ENCODE measurements around the gene FER. TPM values are rescaled to one million over a fixed set of nuclear protein-coding genes. Genes with fewer than 3 reads are reported as not detected.
"Not testable (repeated sequence)": the region's sequence is repeated elsewhere in the genome, so short reads cannot be mapped to it uniquely, and the experiment has no call there.

The FER gene
- polyA plus RNA-seq, 3 donors: 16.2 to 20.5 (median 19.9) TPM

DNA sequence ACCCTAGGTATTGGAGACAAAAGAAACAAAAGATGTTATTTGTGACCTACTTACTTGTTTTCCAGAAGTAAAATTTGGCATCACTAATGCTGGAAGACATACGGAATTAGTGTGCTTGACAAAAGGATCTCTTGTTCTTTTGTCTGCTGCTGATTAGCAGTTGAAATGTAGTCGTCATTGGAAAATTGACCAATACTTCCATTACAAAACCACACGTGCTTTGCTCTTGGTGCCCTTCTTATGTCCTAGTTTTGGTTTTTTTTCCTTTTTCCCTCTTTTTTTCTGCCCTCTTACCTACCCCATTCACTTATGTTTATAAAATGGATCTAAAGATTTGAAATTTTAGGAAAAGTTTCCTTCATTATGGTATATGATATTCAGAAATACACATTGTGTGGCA is 197.4 kb downstream of the FER start:
- no peak for DNase-seq (ENCODE audit: low read depth in 3 of 3, low spot score in 2 of 3)

DNA sequence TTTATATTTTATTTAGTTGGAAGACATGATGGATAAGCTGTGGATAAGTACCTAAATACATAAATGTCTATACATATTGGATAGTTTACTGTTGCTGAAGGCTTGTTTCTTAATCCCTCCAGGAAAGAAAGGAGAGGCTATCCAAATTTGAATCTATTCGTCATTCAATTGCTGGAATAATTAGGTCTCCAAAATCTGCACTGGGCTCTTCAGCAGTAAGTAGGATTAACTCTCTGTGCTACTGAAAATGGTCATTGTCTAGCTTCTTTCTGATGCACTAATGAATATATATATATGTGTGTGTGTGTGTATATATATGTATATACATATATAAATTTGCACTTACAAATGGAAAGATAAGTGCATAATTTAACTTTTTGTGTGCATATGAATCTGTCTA is 198.3 kb downstream of the FER start:
- DNase-seq (ENCODE audit: low read depth in 3 of 3, low spot score in 2 of 3): no peak

DNA sequence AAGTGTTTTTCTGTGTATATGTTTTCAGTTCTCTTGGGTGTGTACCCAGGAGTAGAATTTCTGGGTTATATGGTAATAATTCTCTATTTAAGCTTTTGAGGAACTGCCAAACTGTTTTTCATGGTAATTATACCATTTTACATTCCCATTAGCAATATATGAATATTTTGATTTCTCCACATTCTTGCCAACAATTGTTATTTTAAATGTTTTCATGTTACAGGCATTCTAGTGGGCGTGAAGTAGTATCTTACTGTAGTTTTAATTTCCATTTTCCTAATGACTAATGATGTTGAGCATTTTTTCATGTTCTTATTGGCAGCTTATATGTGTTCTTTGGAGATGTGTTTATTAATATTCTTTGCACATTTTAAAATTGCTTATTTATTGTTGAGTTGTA is 199.5 kb downstream of the FER start:
- DNase-seq (ENCODE audit: low read depth in 3 of 3, low spot score in 2 of 3): no peak

DNA sequence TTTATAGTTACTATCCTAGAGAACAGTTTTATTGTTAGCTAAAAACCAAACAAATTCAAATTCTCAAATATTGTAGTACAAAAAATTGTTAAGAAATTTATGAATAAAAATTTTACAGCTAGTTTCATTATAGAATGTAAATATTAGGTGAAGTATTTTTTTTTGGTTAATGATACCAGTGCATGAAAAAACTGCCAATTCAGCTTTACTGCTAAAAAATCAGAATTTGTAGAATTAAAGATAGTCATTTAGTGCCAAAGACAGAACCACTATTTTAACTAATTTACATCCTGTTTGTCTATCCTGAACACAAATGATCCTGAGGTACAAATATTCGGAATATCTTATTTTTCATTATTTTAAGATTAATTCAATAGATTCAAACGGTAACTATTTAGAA is 202.6 kb downstream of the FER start:
- no peak for DNase-seq (ENCODE audit: low read depth in 3 of 3, low spot score in 2 of 3)

DNA sequence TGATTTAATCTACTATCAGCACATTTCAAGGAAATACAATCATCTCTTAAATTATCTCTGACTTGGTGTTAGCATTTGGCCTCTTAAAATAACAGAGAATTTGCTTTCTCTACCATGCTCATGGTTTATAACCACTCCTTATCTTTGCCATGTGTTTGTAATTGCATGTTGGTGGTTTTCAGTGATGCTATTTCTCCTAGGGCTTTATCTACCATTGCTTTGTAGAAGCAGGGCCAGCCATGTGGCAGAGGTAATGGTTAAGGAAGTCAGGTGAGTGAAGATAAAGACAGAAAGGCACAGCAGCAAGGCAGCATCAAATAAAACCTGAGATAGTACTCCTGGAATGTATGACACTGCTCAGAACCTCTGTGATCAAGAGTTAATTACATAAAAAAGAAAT is 206.2 kb downstream of the FER start:
- no peak for DNase-seq (ENCODE audit: low read depth in 3 of 3, low spot score in 2 of 3)

DNA sequence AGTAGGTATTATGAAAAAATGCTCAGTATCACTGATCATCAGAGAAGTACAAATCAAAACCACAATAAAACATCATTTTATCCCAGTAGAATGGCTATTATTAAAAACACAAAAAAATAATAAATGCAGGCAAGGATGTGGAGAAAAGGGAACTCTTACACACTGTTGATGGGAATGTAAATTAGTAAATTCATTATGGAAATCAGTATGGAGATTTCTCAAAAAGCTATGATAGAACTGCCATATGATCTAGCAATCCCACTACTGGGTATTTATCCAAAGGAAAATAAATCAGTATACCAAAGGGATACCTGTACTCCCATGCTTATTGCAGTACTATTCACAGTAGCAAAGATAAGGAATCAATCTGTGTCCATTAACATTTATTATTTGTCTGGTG is 209.6 kb downstream of the FER start:
- DNase-seq (ENCODE audit: low read depth in 3 of 3, low spot score in 2 of 3): no peak

DNA sequence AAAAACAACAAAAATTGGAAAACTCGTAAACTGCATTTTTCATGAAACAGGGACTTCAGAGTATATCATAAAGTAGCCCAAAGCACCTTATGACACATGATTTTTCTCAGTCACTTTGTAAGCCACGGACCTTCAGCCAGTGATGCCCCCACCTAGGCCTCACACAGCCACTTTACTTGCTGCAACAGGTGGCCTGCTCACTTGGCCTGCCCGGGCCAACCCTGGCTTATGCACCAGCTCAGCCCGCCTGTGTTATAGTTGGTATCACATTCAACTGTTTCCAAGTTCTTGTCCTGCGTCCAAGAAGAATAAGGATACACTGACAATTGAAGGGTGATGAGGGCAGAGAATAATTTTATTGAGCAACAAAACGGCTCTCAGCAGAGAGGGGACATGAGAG is 219.2 kb downstream of the FER start:
- no peak for DNase-seq (ENCODE audit: low read depth in 3 of 3, low spot score in 2 of 3)

DNA sequence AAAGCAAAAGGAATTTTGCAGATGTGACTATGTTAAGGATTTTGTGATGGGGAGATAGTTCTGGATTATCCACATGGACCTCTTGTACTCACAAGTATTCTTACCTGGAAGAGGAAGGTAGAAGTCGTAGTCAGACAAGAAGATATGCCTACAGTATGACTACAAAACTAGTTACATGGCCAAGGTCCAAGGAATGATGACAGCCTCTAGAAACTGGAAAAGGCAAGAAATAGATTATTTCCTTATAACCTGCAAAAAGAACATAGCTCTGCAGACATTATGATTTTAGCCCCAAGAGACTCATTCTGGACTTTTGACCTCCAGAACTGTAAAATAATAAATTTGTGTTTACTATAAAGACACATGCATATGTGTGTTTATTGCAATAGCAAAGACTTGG is 226.9 kb downstream of the FER start:
- DNase-seq (ENCODE audit: low read depth in 3 of 3, low spot score in 2 of 3): no peak

DNA sequence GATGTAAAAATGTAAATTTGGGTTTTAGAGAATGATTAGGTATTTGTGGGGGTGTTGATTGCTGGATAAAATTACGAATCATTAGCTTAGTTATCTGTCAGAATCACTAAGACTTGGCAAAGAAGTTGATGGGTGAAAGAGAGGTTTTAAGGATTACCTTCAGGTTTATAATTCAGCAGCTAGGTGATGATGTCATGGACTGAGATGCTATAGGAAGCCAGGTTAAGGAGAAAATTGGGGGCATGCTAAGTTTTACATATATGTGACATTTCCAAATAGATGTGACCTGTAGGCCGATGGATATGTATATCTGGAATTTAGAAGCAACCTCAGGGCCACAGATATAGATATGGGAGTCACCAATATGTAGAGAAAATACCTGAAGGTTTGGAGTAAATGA is 228.0 kb downstream of the FER start:
- no peak for DNase-seq (ENCODE audit: low read depth in 3 of 3, low spot score in 2 of 3)

DNA sequence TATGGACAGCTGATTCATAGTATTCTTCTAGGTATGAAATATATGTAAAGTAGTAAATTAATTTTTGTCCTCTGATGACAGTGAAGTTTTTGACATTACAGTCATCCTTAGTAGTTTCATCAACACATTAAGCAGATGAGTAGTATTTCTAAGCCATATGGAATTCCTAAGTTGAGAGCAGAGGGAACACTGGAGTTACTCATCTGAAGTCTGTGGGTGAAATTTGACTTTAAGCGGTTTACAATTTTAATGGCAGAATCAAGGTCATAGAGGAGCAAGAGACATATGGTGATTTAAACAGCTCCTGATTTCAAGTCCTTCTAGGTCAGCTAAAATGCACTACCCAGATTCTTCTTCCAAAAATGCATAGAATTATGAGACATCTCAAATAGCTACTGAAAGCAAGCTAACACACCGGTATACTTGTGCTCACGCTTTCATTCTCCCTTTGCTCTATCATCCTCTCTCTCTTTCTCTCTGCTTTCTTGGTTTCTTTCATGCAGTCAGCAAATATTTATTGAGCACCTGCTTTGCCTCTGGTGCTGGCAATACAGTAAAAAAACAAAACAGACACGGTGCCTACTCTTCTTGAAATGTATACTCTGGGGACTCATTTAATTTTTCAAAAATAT is 235.9 kb downstream of the FER start:
- no peak for DNase-seq (ENCODE audit: low read depth in 3 of 3, low spot score in 2 of 3)

DNA sequence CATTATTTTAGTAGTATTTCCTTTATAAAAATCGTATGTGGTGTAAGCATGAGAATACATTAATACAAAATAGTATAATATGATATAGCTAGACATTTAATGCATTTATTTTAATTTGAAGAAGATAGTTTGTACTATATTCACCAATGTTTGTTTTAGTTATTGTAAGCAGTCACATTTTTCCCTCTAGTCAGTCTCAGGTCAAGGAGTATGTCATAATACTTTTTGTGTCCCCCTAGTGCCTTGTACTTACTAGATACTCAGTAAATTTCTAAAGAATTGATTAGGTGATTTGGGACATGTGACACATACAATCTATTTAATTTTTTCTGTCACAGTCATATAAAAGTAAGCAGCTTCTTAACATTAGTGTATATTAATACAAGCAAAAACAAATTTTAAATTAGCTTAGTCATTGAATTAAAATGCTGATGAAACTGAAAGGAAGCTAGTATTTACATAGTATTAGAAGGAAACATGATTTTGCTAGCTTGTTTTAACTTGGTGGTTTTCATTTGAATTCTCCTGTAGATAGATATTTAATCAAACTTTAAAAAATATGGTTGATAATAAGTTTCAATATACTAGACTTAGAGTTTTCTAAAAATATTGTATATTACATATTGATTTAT is 242.2 kb downstream of the FER start:
- DNase-seq (ENCODE audit: low read depth in 3 of 3, low spot score in 2 of 3): no peak

DNA sequence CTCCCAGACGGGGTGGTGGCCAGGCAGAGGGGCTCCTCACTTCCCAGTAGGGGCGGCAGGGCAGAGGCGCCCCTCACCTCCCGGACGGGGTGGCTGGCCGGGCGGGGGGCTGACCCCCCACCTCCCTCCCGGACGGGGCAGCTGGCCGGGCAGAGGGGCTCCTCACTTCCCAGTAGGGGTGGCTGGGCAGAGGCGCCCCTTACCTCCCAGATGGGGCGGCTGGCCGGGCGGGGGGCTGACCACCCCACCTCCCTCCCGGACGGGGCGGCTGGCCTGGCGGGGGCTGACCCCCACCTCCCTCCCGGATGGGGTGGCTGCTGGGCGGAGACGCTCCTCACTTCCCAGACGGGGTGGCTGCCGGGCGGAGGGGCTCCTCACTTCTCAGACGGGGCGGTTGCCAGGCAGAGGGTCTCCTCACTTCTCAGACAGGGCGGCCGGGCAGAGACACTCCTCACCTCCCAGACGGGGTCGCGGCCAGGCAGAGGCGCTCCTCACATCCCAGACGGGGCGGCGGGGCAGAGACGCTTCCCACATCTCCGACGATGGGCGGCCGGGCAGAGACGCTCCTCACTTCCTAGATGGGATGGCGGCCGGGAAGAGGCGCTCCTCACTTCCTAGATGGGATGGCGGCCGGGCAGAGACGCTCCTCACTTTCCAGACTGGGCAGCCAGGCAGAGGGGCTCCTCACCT is 244.8 kb downstream of the FER start:
- not testable (repeated sequence) for DNase-seq (ENCODE audit: low read depth in 3 of 3, low spot score in 2 of 3)

DNA sequence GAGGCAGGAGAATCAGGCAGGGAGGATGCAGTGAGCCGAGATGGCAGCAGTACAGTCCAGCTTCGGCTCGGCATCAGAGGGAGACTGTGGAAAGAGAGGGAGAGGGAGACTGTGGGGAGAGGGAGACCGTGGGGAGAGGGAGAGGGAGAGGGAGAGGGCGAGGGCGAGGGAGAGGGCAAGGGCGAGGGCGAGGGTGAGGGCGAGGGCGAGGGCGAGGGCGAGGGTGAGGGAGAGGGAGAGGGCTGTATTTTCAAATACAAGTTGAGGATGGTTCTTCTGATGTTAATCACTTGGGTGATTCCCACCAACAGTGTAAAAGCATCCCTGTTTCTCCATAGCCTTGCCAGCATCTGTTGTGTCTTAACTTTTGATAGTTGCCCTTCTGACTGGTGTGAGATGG is 245.7 kb downstream of the FER start:
- DNase-seq (ENCODE audit: low read depth in 3 of 3, low spot score in 2 of 3): not testable (repeated sequence)

DNA sequence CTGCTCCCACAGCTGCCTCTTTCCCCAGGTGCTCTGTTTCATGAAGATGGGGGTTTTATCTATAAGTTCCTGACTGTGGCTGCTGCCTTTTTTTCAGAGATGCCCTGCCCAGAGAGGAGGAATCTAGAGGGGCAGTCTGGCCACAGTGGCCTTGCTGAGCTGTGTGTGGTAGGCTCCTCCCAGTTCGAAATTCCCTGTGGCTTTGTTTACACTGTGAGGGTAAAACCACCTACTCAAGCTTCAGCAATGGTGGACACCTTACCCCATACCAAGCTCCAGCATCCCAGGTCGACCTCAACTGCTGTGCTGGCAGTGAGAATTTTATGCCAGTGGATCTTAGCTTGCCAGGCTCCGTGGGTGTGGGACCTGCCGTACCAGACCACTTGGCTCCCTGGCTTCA is 250.0 kb downstream of the FER start:
- DNase-seq (ENCODE audit: low read depth in 3 of 3, low spot score in 2 of 3): no peak

DNA sequence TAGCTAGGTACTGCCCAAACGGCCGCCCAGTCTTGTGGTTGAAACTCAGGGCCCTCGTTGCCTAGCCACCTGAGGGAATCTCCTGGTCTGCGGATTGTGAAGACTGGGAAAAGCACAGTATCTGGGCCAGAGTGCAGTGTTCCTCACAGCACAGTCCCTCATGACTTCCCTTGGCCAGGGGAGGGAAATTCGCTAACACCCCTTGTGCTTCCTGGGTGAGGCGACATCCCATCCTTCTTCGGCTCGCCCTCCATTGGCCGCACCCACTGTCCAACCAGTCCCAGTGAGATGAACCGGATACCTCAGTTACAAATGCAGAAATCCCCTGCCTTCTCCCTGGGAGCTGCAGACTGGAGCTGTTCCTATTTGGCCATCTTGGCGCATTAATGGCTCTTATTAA is 250.5 kb downstream of the FER start:
- DNase-seq (ENCODE audit: low read depth in 3 of 3, low spot score in 2 of 3): no peak

DNA sequence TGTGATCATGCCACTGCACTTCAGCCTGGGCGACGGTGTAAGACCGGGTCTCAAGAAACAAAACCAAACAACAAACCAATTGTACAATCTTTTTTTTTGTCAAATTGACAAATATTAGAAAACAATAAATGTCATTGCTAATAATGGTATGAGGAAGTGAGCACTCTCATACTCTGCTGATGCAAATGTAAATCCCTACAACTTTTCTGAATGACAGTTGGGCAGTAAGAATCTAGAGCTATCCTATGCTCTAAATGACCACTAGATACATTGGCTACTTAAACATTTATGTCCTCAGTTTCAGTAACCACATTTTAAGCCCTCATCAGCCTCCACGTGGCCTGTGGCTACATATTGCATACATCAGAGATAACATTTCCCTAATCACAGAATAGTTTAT is 256.2 kb downstream of the FER start:
- DNase-seq (ENCODE audit: low read depth in 3 of 3, low spot score in 2 of 3): no peak

DNA sequence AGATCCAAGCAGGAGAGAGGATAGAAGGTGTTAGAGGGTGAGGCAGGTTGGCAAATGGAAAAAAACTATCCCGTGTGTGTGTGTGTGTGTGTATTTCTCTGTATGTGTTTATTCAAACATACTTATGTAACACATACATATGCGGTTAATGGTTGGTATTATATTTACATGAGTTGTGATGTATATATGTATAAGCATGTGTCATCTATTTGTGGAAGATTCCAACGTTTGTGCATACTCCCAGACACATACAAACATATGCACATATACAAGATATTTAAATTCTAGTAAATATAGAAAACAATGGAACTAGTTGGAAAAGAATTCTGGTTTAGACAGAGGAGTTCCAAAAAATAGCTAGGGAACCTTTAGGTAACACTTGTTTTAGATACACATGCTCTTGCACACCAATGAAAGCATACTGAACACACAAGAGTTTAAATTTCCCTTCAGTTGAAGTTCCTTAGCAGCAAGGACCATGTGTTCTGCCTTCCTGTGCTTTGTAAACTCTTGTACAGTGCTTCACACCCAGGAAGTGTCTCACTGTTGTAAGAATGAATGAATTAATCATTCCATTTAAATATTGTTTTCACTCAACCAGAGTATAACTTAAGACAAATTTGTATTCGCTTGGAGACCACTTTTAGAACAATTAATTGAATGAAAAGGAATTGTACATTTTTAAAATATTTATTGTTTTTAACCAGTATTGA is 257.8 kb downstream of the FER start:
- no peak for DNase-seq (ENCODE audit: low read depth in 3 of 3, low spot score in 2 of 3)

DNA sequence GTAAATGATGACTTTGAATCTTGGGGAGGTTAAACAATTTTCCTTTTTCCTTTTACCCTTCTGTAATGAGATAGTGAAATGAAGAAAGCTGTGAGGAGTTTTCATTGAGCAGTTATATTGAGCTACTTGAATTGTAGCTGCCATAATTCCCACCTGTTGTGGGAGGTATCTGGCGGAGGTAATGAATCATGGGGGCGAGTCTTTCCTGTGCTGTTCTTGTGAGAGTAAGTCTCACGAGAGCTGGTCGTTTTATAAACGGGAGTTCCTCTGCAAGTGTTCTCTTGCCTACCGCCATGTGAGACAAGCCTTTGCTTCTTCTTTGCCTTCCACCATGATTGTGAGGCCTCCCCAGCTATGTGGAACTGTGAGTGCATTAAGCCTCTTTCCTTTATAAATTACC is 258.4 kb downstream of the FER start:
- DNase-seq (ENCODE audit: low read depth in 3 of 3, low spot score in 2 of 3): no peak

DNA sequence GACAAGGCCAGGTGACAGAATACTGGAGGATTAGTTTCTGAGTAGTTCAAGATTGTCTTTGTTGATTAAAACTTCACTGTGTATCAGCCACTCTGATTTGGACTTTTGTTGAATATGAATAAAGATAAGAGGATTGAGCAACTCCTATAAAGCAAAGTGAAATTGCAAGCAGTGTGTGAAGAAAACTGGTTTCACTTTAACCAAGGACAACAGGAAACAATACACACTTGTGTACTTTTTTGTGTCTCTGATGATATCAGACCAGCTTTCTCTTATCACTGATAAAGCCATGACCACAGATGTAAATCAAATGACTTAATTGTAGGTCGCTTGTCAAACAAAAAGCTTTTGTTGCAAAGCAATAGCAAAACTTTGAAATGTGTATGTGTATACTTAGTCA is 268.6 kb downstream of the FER start:
- DNase-seq (ENCODE audit: low read depth in 3 of 3, low spot score in 2 of 3): no peak

DNA sequence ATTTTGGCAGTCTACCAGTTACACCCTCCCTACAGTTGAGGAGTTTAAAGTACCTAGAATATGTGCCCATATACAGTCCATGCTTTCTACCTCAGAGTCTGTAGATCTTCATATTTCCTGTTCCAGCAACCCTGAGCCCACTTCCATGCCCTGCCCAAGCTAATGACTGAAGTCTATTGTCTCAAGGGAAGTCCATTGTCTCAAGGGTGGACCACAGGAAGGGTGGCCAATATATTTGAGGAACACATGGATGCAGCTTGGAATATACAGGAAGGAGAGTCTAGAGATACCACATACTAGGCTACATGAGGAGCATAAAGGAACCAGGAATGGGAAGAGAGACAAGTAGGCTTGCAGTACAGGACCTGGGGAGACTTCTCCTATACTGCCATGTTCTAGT is 274.4 kb downstream of the FER start:
- no peak for DNase-seq (ENCODE audit: low read depth in 3 of 3, low spot score in 2 of 3)

DNA sequence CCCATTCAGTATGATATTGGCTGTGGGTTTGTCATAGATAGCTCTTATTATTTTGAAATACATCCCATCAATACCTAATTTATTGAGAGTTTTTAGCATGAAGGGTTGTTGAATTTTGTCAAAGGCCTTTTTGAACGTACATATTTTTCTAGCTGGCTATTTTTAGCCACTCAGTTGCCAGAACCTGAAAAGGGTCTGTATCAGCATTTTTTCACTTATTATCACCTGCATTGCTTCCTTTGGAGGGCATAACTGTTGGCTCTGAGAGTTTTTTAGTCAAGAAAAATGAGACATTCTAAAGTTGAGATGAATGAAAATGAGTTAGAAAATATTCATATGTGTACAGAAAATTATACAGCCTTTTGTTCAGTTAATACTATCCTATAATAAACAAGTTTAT is 278.0 kb downstream of the FER start:
- not testable (repeated sequence) for DNase-seq (ENCODE audit: low read depth in 3 of 3, low spot score in 2 of 3)
